ENCODE data around the gene MPPED1.

The MPPED1 gene

GRCh38 chr22:43393132-43393843 lies 18.5 kb upstream of the MPPED1 start:
- no peak for DNase-seq

GRCh38 chr22:43393844-43394474 lies 17.9 kb upstream of the MPPED1 start:
- no peak for DNase-seq

- no peak for DNase-seq
These were observed 16.6 kb upstream of the MPPED1 start for GRCh38 chr22:43395086-43395695.

DNA sequence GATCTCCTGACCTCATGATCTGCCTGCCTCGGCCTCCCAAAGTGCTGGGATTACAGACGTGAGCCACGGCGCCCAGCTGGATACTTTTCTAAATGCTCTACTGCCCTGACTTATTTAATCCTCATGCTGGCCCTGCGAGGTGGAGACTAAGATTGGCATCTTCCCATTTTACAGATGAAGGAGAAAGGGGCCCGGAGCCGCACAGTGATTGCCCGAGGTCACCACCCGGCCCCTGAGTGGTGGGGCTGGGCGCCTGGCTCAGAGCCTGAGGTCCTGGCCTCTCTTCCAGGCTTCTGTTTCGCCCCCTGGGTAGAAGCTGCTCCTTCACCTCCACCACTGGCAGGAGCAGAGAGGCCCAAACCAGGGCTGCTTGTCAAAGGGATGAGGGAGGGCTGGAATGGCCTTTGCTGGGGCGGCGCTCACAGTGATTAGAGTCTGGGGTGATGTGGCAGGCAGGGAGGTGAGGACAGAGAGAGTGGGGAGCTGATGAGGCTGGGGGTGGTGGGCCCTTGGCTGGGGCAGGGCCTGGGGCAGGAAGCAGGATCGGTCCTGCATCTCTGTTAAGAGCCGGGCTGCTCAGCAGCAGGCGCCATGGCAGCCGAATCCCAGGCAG lies 15.4 kb upstream of the MPPED1 start:
- no peak for DNase-seq

GRCh38 chr22:43396934-43397457 lies 14.8 kb upstream of the MPPED1 start:
- no peak for DNase-seq

DNA sequence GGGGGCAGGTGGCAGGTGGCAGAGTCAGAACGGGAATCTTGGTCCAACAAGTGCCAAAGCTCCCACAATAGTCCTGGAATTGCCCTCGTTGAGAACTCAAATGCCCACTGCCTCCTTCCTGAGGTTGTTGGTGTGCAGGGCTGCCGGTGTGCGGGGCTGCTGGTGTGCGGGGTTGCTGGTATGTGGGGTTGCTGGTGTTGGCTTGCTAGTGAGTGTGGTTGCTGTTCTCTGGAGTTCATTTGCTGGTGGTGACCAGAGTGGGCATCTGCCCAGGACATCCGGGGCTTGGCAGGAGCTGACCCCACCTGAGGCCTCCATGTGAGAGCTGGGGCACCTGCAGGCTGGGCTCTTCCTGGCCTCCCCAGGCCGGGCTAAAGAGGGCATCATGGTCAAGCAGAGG lies 14.0 kb upstream of the MPPED1 start:
- DNase-seq, result no peak

DNA sequence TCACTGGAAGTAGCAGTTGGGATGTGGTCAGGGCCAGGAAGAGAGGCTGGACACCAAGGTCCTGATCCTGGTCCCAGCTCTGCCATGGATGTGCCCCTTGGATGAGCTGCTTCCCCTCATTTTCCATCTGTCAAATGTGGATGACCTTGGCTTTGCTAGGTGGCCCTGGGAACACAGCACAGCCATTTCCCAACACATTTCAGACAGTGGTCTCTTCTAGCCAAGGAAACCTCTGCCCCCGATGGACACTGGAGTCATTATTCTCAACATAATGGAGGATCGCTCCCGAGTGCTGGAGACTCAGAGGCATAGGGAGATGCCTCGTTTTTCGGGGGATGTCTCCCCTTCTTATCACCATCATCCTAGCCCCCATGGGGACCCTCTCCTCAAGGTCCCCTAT lies 13.6 kb upstream of the MPPED1 start:
- DNase-seq, result no peak

- DNase-seq, result no peak
These were observed 12.9 kb upstream of the MPPED1 start for GRCh38 chr22:43398910-43399309.

DNA sequence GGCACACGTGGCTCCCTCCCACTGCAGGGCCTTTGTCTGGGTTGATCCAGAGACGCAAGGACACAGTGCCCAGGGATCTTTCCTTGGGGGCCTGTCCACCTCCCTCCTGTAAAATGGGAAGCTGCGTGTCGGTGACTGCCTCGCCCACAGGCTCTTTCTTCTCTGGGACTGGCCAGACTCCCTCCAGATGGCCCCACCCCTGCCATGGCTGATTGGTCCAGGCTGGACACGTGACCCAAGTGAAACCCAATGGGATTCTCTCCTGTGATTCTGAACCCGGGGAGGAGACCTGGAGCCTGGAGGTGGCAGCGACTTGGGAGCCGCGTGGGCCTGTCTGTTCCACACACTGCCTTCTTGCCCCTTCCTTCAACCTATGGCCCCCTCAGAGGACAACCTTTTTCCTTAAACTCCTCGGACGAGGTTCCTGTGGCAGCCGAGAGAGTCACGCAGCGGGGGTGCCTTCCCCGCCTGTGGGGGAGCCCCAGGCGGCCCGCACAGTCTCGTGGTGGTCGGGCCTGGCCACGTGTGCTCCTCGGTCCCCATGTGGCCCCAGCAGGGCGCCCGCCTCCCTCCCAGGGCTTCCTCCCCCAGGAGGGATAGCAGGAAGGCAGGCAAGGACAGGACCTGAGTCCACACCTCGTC lies 12.4 kb upstream of the MPPED1 start:
- DNase-seq, result no peak

- DNase-seq, result no peak
These were observed 11.8 kb upstream of the MPPED1 start for GRCh38 chr22:43399980-43400358.

DNA sequence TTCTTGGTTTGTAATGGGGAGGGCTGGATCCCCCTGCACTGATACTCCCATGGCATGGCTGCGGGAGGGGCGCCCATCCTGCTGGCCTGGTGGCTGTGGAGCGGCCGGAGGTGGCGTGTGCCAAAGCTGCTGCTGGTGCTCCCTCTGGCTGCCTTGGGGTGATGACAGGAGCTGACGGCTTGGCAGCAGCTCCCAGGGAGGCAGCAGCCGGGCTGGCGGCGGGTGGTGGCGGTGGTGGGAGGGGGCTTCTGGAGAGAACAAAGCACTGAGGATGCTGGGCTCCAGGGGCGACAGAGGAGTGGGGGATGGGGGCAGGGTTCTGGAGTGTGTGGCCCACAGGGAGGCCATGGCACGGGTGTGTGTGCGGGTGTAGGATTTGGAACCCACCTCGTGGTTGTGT lies 11.4 kb upstream of the MPPED1 start:
- no peak for DNase-seq

DNA sequence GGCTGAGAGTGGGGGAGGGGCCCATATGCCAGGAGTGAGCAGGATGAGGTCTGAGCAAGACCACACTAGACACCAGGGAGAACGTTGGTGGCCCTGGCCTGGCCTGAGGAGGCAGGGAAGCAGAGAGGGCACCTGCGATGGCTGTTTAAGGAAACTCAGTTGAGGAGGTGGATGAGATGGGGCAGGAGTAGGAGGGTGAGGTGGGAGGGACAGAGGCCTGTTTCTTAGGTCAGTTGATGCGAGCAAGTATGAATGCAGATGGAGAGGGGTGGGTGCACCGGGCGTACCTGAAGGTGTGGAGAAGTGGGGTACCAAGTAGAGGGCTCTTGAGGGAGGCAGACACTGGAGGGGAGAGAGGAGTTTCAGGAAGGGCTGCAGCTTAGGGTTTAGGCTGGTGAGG lies 10.6 kb upstream of the MPPED1 start:
- DNase-seq, result no peak

GRCh38 chr22:43401661-43402060 lies 10.2 kb upstream of the MPPED1 start:
- no peak for DNase-seq

DNA sequence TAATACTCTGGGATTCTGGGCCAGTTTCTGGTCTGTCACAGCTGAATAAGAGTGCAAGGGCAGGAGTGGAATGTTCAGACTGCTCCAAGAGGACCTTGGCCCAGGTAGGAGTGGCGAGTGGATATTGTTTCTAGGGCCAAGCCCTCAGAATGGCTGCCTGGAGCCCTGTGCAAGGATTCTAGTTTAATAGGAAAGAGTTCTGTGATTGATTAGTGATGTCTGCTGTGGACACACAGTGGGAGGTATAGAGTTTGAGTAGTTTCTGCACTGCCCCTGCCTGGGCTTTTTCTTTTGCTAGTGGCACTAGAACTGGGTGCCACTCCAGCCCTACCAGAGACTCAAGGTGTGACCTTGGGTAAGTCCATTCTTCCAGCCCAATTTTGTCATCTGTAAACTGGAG lies 9.7 kb upstream of the MPPED1 start:
- no peak for DNase-seq

- no peak for DNase-seq
These were observed 7.0 kb upstream of the MPPED1 start for GRCh38 chr22:43404673-43405385.

DNA sequence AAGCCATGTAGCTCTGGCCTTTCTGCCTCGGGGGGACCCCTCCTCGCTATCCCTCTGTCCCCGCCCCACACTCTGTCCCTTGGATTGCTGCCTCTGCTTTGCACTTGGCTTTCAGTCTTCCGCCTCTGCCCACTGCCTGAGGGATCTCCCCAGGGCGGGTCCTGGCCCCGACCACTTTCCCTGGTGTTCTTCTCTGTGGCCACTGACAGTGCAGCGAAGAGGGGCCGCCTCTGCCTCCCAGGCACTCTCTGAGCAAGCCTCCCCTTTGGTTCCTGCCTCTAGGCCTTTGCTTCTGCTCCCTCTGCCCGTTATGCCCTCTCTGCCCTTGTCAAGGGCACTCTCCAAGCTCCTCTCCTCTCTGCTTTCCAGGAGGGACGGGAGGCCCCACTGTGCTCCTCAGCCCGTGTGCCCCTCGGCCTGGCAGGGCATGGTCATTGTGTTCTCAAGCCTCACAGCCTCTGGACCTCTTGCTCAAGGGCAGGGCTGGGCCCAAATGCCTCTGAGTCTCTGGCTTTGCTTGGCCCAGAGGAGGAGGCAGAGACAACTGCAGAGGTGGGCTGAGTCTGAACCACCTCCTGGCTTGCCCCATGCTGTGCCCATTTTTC lies 5.5 kb upstream of the MPPED1 start:
- no peak for DNase-seq

DNA sequence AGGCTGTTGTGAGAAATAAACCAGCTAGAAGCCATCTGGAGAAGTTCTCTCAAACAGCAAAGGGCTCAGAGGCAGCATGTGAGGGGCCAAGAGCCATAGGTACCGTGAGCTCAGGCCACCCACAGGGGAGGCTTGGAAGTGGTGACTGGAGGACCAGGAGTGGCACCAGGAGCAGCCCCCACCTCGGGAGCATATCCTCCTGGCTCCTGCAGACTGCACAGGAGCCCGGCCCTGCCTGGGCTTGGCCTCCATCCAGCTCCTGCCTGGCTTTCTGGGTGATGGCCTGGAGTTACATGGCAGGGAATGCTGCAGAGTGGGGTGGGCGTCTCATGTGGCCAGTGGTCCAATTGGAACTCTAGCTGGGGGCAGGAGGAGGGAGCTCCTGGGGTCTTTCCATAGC lies 4.2 kb upstream of the MPPED1 start:
- no peak for DNase-seq

DNA sequence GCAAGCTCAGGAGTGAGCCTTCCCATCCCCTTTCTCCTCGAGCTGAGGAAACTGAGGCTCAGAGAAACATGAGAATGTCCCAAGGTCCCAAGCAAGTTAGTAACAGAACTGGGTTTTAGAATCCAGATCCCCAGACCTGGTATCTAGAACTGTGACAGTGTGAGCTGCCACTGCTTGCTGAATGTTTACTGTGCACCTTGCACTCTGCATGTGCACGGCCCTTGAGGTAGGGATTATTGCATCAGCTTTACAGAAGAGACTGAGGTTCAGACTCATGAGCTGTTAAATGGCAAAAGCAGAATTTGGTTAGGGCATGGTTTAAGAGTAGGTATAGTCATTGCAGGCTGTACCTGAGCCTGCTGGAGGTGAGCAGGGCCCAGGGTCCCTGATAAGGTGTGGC lies 3.8 kb upstream of the MPPED1 start:
- DNase-seq, result no peak

DNA sequence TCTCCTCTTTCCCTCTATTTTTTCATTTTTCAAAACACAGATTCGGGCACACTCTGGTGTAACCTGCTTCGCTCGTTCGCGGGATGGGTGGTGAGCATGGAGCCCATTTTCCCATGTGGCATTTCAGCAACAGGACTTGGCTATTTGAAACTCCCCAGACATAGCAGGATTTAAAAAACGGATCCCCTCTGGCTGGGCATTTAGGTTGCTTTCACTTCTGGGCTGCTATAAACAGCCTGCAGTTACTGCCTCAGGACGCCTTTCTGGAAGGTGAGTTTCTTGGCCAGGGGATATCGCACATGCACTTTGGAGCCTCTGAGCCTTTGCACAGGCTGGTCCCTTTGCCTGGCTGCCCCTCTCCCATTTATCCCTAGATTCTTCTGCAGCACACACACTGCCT lies 2.8 kb upstream of the MPPED1 start:
- DNase-seq, result no peak

DNA sequence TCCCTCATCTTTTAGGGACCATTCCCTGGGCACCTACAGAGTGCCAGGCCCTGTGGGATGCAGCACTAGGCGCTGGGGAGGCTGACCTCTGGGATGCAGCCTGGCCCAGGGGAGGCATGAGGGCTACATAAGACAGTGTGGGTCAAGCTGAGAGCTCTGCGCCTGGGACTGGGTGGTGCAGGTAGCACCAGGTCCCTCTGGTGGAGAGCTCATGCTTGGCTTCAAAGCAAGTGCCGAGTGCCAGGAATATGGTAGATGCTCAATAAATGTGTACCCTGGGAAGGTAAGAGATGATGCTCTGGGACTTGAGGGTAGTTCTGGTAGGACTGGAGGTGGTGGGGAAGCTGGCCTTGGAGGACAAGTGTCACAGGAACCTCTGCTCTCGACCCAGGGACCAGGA lies 2.0 kb upstream of the MPPED1 start:
- no peak for DNase-seq

GRCh38 chr22:43411040-43411868 lies 560 bp upstream of the MPPED1 start:
- no peak for DNase-seq

Measured in hematopoietic multipotent progenitor cell treated with erythropoietin and hydrocortisone succinate and interleukin-3 and kit ligand, for 4 days (in vitro differentiated cells).